Measurements from ENCODE around the gene TMX3.

The TMX3 gene

GRCh38 chr18:68660354-68661183 is 54.3 kb downstream of the TMX3 start:
- Histone ChIP-seq H3K4me1 (ENCODE audit: control insufficient read depth, insufficient read depth, low read length) (no peaks in the 10 kb centered on the region), H3K9ac (ENCODE audit: low read length) (no peak overlapping the region), H3K27me3 (ENCODE audit: control insufficient read depth, insufficient read depth, low read length) (no peaks in the 10 kb centered on the region), H3K9me3 (ENCODE audit: control insufficient read depth, low read length) (no peaks in the 10 kb centered on the region), H3K36me3 (ENCODE audit: control insufficient read depth, insufficient read depth, low read length) (no peaks in the 10 kb centered on the region), H3K4me3 (ENCODE audit: low read length) (no peak overlapping the region)

DNA sequence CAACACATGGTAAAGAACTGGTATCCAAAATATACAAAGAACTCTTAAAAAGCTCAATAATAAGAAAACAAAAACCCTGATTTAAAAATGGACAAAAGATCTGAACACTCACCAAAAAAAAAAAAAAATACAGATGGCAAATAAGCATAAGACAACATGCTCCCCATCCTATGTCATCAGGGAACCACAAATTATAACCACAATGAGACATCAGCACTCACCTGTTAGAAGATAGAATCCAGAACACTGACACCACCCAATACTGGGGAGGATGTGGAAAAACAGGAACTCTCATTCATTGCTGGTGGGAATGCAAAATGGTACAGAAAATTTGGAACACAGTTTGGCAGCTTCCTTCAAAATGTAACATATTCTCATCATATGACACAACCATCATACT is 66.7 kb downstream of the TMX3 start:
- Histone ChIP-seq H3K4me3 (ENCODE audit: low read length) (no peak overlapping the region), H3K9ac (ENCODE audit: low read length) (no peak overlapping the region), H3K9me3 (ENCODE audit: control insufficient read depth, low read length) (no peaks in the 10 kb centered on the region), H3K27me3 (ENCODE audit: control insufficient read depth, insufficient read depth, low read length) (no peaks in the 10 kb centered on the region), H3K36me3 (ENCODE audit: control insufficient read depth, insufficient read depth, low read length) (no peaks in the 10 kb centered on the region), H3K4me1 (ENCODE audit: control insufficient read depth, insufficient read depth, low read length) (no peaks in the 10 kb centered on the region)

GRCh38 chr18:68642003-68642402 is 72.9 kb downstream of the TMX3 start:
- no peak overlapping the region for H3K4me3 ChIP-seq (ENCODE audit: low read length)
- H3K9ac ChIP-seq (ENCODE audit: low read length) = no peak overlapping the region
- no peaks in the 10 kb centered on the region for H3K27me3 ChIP-seq (ENCODE audit: control insufficient read depth, insufficient read depth, low read length)
- H3K9me3 ChIP-seq (ENCODE audit: control insufficient read depth, low read length) = no peaks in the 10 kb centered on the region
- no peaks in the 10 kb centered on the region for H3K4me1 ChIP-seq (ENCODE audit: control insufficient read depth, insufficient read depth, low read length)
- no peaks in the 10 kb centered on the region for H3K36me3 ChIP-seq (ENCODE audit: control insufficient read depth, insufficient read depth, low read length)

DNA sequence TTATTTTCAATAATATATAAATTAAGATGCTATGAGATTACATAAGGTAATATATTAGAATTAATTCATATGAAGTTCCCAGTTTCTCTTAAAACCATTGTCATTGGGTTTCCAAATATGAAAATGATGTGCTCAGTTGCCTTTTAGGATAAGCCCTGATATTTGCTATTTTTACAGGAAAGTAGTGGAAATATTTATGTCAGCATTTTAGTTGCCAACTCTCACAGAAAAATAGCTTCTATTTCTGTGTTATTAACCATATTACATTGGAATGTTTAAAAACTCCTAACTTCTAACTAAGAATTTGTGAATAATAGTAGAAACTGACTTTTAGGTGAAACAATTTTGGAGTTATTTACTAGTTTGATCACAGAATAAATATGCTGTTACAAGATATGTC is 74.0 kb downstream of the TMX3 start:
- no peaks in the 10 kb centered on the region for H3K4me1 ChIP-seq (ENCODE audit: control insufficient read depth, insufficient read depth, low read length)
- H3K27me3 ChIP-seq (ENCODE audit: control insufficient read depth, insufficient read depth, low read length) = no peaks in the 10 kb centered on the region
- H3K9ac ChIP-seq (ENCODE audit: low read length) = no peak overlapping the region
- no peak overlapping the region for H3K4me3 ChIP-seq (ENCODE audit: low read length)
- no peaks in the 10 kb centered on the region for H3K36me3 ChIP-seq (ENCODE audit: control insufficient read depth, insufficient read depth, low read length)
- no peaks in the 10 kb centered on the region for H3K9me3 ChIP-seq (ENCODE audit: control insufficient read depth, low read length)

- Histone ChIP-seq H3K9me3 (ENCODE audit: control insufficient read depth, low read length) (no peaks in the 10 kb centered on the region), H3K36me3 (ENCODE audit: control insufficient read depth, insufficient read depth, low read length) (no peaks in the 10 kb centered on the region), H3K4me3 (ENCODE audit: low read length) (no peak overlapping the region), H3K27me3 (ENCODE audit: control insufficient read depth, insufficient read depth, low read length) (no peaks in the 10 kb centered on the region), H3K4me1 (ENCODE audit: control insufficient read depth, insufficient read depth, low read length) (no peaks in the 10 kb centered on the region), H3K9ac (ENCODE audit: low read length) (no peak overlapping the region)
Observed at GRCh38 chr18:68638613-68639012, 76.3 kb downstream of the TMX3 start.

DNA sequence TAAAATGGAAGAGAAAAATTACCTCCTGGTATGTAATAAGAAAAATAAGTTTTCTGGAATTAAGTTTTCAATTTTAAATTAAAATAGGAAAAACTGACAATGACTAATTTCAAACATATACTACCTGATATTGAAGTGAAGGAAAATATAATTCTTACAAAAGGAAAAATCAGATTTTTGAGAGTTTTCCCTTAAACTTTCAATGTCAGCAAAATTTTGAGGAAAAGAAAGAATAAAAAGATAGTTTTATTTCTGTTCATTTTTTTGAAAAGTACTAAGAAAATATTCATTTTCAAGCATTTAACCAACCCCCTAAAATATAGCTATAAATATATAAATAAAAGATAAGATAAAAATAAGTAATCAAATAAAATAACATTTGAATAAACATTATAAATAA is 87.1 kb downstream of the TMX3 start:
- no peaks in the 10 kb centered on the region for H3K4me1 ChIP-seq (ENCODE audit: control insufficient read depth, insufficient read depth, low read length)
- H3K4me3 ChIP-seq (ENCODE audit: low read length) = no peak overlapping the region

More for the DNA sequence above, 87.1 kb downstream of the TMX3 start:
- Histone ChIP-seq H3K27me3 (ENCODE audit: control insufficient read depth, insufficient read depth, low read length) (no peaks in the 10 kb centered on the region), H3K9me3 (ENCODE audit: control insufficient read depth, low read length) (no peaks in the 10 kb centered on the region), H3K9ac (ENCODE audit: low read length) (no peak overlapping the region), H3K36me3 (ENCODE audit: control insufficient read depth, insufficient read depth, low read length) (no peaks in the 10 kb centered on the region)
